HepG2 (cell line): Measurements from ENCODE around the gene MTA1. TPM values are rescaled to one million over a fixed set of nuclear protein-coding genes. Genes with fewer than 3 reads are reported as not detected.

Experiments
- ATF2 ChIP-seq: sonication (generic); formaldehyde crosslinking; IDR thresholded peaks from 2 replicates; pipeline ENCODE4 v1.4.0; 2020; ENCODE audit warnings: missing genetic modification reagents
- ERF ChIP-seq: IDR thresholded peaks from 2 replicates; pipeline ENCODE4 v1.6.1; 2018; ENCODE audit warnings: missing biosample characterization, missing genetic modification reagents
- FOXA1 ChIP-seq, 2 experiments: fragments of 450-650 bp in 1 of 2; sonication (generic) in 1 of 2; formaldehyde crosslinking in 1 of 2; IDR thresholded peaks; 2 replicates each; pipeline versions ENCODE4 v1.4.0 to v1.6.1; 2016 to 2020; ENCODE audit warnings: missing genetic modification reagents in 1 of 2
- HMG20A ChIP-seq: IDR thresholded peaks from 2 replicates; pipeline ENCODE4 v1.6.1; 2016; ENCODE audit warnings: borderline replicate concordance
- HNRNPLL ChIP-seq: fragments of 200-400 bp; formaldehyde crosslinking; IDR thresholded peaks from 2 replicates; pipeline ENCODE4 v1.6.1; 2017; ENCODE audit warnings: mild to moderate bottlenecking, low read depth, low read length; ENCODE audit not compliant: poor library complexity, severe bottlenecking
- HNRNPUL1 ChIP-seq: fragments of 200-400 bp; formaldehyde crosslinking; IDR thresholded peaks from 2 replicates; pipeline ENCODE4 v1.6.1; 2017; ENCODE audit warnings: low read depth, mild to moderate bottlenecking, low read length, moderate library complexity
- MAFG ChIP-seq: sonication (generic); formaldehyde crosslinking; IDR thresholded peaks from 2 replicates; pipeline ENCODE4 v1.5.1; 2020; ENCODE audit warnings: mild to moderate bottlenecking, missing genetic modification reagents
- MAZ ChIP-seq, 2 experiments: sonication (generic) in 1 of 2; formaldehyde crosslinking in 1 of 2; IDR thresholded peaks; 2 replicates each; pipeline versions ENCODE4 v1.5.0 to v1.6.1; 2012 to 2020; ENCODE audit warnings: low read depth in 2 of 2, mild to moderate bottlenecking in 2 of 2, borderline replicate concordance in 1 of 2, improper control_type of control experiment in 1 of 2, low read length in 1 of 2, missing genetic modification reagents in 1 of 2, moderate library complexity in 1 of 2
- MZF1 ChIP-seq: sonication (generic); formaldehyde crosslinking; IDR thresholded peaks from 2 replicates; pipeline ENCODE4 v1.8.1; 2023; ENCODE audit warnings: mild to moderate bottlenecking, missing genetic modification reagents, borderline replicate concordance
- NRL ChIP-seq: sonication (generic); formaldehyde crosslinking; IDR thresholded peaks from 2 replicates; pipeline ENCODE4 v1.5.0; 2020; ENCODE audit warnings: missing genetic modification reagents, mild to moderate bottlenecking, moderate library complexity, borderline replicate concordance
- PRMT3 ChIP-seq: sonication (generic); formaldehyde crosslinking; IDR thresholded peaks from 2 replicates; pipeline ENCODE4 v1.8.1; 2022; ENCODE audit warnings: low read depth, mild to moderate bottlenecking, moderate library complexity, missing genetic modification reagents, borderline replicate concordance
- SAFB2 ChIP-seq: sonication (generic); formaldehyde crosslinking; IDR thresholded peaks from 2 replicates; pipeline ENCODE4 v1.5.1; 2020; ENCODE audit warnings: missing genetic modification reagents, low read depth, mild to moderate bottlenecking, borderline replicate concordance
- SOX13 ChIP-seq, 3 experiments: fragments of 450-650 bp in 1 of 3; sonication (generic) in 1 of 3; formaldehyde crosslinking in 1 of 3; IDR thresholded peaks in 2 of 3; conservative IDR thresholded peaks in 1 of 3; 2 replicates each; pipeline versions ENCODE4 v1.5.0 to v1.6.1; 2016 to 2020; ENCODE audit warnings: antibody characterized with exemption in 1 of 3, mild to moderate bottlenecking in 1 of 3, missing compliant biosample characterization in 1 of 3, missing genetic modification reagents in 1 of 3, moderate library complexity in 1 of 3
- SRY ChIP-seq: sonication (generic); formaldehyde crosslinking; IDR thresholded peaks from 2 replicates; pipeline ENCODE4 v1.8.0; 2022; ENCODE audit warnings: mild to moderate bottlenecking, missing genetic modification reagents
- STAG1 ChIP-seq: sonication (generic); formaldehyde crosslinking; IDR thresholded peaks from 2 replicates; pipeline ENCODE4 v1.4.0; 2020; ENCODE audit warnings: missing genetic modification reagents
- XBP1 ChIP-seq: sonication (generic); formaldehyde crosslinking; IDR thresholded peaks from 2 replicates; pipeline ENCODE4 v1.5.0; 2020; ENCODE audit warnings: missing genetic modification reagents
- ZFP90 ChIP-seq: sonication (generic); formaldehyde crosslinking; IDR thresholded peaks from 2 replicates; pipeline ENCODE4 v1.8.0; 2022; ENCODE audit warnings: missing genetic modification reagents, mild to moderate bottlenecking, inconsistent platforms, borderline replicate concordance
- ZNF124 ChIP-seq: sonication (generic); formaldehyde crosslinking; IDR thresholded peaks from 2 replicates; pipeline ENCODE4 v1.4.0; 2020; ENCODE audit warnings: missing genetic modification reagents
- ZNF761 ChIP-seq: sonication (generic); formaldehyde crosslinking; conservative IDR thresholded peaks from 2 replicates; pipeline ENCODE4 v1.4.0; 2020; ENCODE audit warnings: mild to moderate bottlenecking, missing genetic modification reagents
- ZSCAN12 ChIP-seq: sonication (generic); formaldehyde crosslinking; IDR thresholded peaks from 2 replicates; pipeline ENCODE4 v1.9.0; 2021; ENCODE audit warnings: mild to moderate bottlenecking, missing genetic modification reagents
- ZZZ3 ChIP-seq: sonication (generic); formaldehyde crosslinking; IDR thresholded peaks from 2 replicates; pipeline ENCODE4 v1.4.0; 2020; ENCODE audit warnings: missing genetic modification reagents, mild to moderate bottlenecking, borderline replicate concordance
- polyA plus RNA-seq, 8 experiments: library from polyadenylated mRNA; depleted of rRNA in 3 of 8; stranded (reverse) in 7 of 8; unstranded in 1 of 8; fragments of >200 nt; fragmentation: Illumina TruSeq in 4 of 8; extraction: Trizol in 4 of 8; gene quantifications; 2 replicates each; pipeline versions ENCODE4 v1.2.1 to v1.2.3, GENCODE V29; 2011 to 2016; ENCODE audit warnings: low read depth in 4 of 8, missing spikeins in 1 of 8, mixed read lengths in 1 of 8; ENCODE audit not compliant: insufficient read depth in 1 of 8
- total RNA-seq, 5 experiments: library from RNA; depleted of rRNA; stranded (reverse); fragments of >200 nt; fragmentation: Illumina TruSeq; extraction: Trizol; gene quantifications; 2 replicates each; pipeline ENCODE4 v1.2.3, GENCODE V29; 2016; ENCODE audit warnings: low read depth in 1 of 5
- TF ChIP-seq, protein P1 (sequence below): sonication (generic); formaldehyde crosslinking; IDR thresholded peaks from 2 replicates; pipeline ENCODE4 v1.4.0; 2020; ENCODE audit warnings: missing genetic modification reagents
- TF ChIP-seq, protein P2 (sequence below): sonication (generic); formaldehyde crosslinking; IDR thresholded peaks from 2 replicates; pipeline ENCODE4 v1.4.0; 2020; ENCODE audit warnings: mild to moderate bottlenecking, missing genetic modification reagents
- TF ChIP-seq, protein P3 (sequence below): sonication (generic); formaldehyde crosslinking; IDR thresholded peaks from 2 replicates; pipeline ENCODE4 v1.8.1; 2023; ENCODE audit warnings: mild to moderate bottlenecking, moderate library complexity, missing genetic modification reagents

MTA1 gene
- total and polyA plus RNA-seq, 2 of the 13 experiments (the other 11 are each of a cell fraction or from before 2014, with no cell fraction given): 35.2 to 85.8 TPM

DNA sequence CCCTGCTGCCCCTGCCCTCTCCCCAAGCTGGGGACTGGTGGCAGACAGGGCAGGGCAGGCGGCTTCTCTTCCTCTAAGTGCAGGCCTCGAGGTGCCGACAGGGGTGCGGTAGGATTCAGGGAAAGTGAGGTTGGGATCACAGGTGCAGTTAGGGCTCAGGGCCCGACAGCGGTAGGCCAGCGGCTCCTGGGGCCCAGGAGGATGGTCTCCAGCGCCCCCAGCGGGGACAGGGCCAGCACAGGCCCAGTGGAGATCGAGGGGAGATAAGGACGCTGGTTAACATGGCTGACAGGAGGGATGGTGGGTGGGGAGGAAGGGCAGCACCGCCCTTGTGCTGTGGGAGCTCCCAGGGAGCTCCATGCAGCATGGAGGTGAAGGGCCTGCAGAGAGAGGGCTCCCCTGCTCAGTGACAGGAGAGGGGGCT is 66.1 kb downstream of the MTA1 start (continued):
- TF ChIP-seq, protein P1, sequence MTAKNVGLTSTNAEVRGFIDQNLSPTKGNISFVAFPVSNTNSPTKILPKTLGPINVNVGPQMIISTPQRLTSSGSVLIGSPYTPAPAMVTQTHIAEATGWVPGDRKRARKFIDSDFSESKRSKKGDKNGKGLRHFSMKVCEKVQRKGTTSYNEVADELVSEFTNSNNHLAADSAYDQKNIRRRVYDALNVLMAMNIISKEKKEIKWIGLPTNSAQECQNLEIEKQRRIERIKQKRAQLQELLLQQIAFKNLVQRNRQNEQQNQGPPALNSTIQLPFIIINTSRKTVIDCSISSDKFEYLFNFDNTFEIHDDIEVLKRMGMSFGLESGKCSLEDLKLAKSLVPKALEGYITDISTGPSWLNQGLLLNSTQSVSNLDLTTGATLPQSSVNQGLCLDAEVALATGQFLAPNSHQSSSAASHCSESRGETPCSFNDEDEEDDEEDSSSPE: 0 out of 2 replicates have a peak, but pooled peaks have one; percentile 23
- TF ChIP-seq FOXA1 (IDR thresholded peaks at IDR 0.05) (no peak), FOXA1 (CRISPR knock-in tag; IDR thresholded peaks at IDR 0.05) (peak; percentile 11; the same call in 1 of the 2 replicates), ATF2 (CRISPR knock-in tag) (0 out of 2 replicates have a peak, but pooled peaks have one; percentile 55), ZZZ3 (CRISPR knock-in tag) (no peak), SRY (CRISPR knock-in tag) (0 out of 2 replicates have a peak, but pooled peaks have one; percentile 27), SAFB2 (CRISPR knock-in tag) (no peak), MAZ (IDR thresholded peaks at IDR 0.05; ENCODE audit: borderline replicate concordance, low read depth, low read length) (0 out of 2 replicates have a peak, but pooled peaks have one; percentile 17), MAZ (CRISPR knock-in tag; IDR thresholded peaks at IDR 0.05; ENCODE audit: low read depth) (0 out of 2 replicates have a peak, but pooled peaks have one; percentile 43), ZNF761 (CRISPR knock-in tag) (no peak), NRL (CRISPR knock-in tag) (no peak), MAFG (CRISPR knock-in tag) (no peak), MZF1 (CRISPR knock-in tag) (no peak), ZFP90 (CRISPR knock-in tag) (0 out of 2 replicates have a peak, but pooled peaks have one; percentile 46), HNRNPLL (peak; percentile 37), ERF (CRISPR knock-in tag) (peak; percentile 37; the same call in 1 of the 2 replicates), ZNF124 (CRISPR knock-in tag) (peak; percentile 59; the same call in 1 of the 2 replicates), STAG1 (CRISPR knock-in tag) (peak; percentile 84), HNRNPUL1 (no peak), XBP1 (CRISPR knock-in tag) (no peak), ZSCAN12 (no peak), HMG20A (CRISPR knock-in tag) (0 out of 2 replicates have a peak, but pooled peaks have one; percentile 17), SOX13 (IDR thresholded peaks at IDR 0.05) (no peak), SOX13 (CRISPR knock-in tag; conservative IDR thresholded peaks at IDR 0.05 in 1 of 2, IDR thresholded peaks at IDR 0.05 in 1 of 2) (peak in 1 of 2 experiments; percentile 22; a peak in 1 of 4 replicates), PRMT3 (no peak)
- TF ChIP-seq, protein P2, sequence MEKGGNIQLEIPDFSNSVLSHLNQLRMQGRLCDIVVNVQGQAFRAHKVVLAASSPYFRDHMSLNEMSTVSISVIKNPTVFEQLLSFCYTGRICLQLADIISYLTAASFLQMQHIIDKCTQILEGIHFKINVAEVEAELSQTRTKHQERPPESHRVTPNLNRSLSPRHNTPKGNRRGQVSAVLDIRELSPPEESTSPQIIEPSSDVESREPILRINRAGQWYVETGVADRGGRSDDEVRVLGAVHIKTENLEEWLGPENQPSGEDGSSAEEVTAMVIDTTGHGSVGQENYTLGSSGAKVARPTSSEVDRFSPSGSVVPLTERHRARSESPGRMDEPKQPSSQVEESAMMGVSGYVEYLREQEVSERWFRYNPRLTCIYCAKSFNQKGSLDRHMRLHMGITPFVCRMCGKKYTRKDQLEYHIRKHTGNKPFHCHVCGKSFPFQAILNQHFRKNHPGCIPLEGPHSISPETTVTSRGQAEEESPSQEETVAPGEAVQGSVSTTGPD (CRISPR knock-in tag): no peak
- TF ChIP-seq, protein P3, sequence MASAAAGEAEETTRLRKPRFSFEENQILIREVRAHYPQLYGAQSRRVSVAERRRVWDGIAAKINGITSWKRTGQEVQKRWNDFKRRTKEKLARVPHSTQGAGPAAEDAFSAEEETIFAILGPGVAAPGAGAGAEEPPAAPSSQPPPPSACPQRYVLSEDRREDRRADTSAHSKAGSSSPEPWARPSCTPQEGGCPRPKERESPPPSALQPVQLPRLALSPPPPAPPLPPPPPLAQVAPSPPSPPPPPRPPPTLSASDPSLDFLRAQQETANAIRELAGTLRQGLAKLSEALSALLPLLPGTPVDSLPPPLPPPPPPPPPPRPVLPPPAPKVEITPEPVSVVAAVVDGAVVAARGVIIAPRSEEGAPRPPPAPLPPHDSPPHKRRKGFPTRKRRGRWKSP (CRISPR knock-in tag): 0 out of 2 replicates have a peak, but pooled peaks have one; percentile 41
